Upper lobe of right lung (tissue), 1 donor: ENCODE measurements around the gene CXCL5. TPM values are rescaled to one million over a fixed set of nuclear protein-coding genes. Genes with fewer than 3 reads are reported as not detected.
A peak's percentile ranks its signal among the peaks of the same experiment; 100 is the strongest.

Experiments
- ATAC-seq: fragments of 200-7000 bp; cut with Tn5 transposase; one replicate; pipeline ENCODE4 v1.9.1; 2020; ENCODE audit warnings: mild to moderate bottlenecking, moderate library complexity
- DNase-seq: peaks from one replicate; pipeline ENCODE4 v3.0.0-alpha.2; 2020
- H3K27ac ChIP-seq: fragments of 200-600 bp; one replicate; pipeline ENCODE4 v1.8.0; 2022
- H3K27me3 ChIP-seq: fragments of 200-600 bp; one replicate; pipeline ENCODE4 v1.8.0; 2022; ENCODE audit warnings: mild to moderate bottlenecking
- H3K36me3 ChIP-seq: fragments of 200-600 bp; one replicate; pipeline ENCODE4 v1.8.0; 2022
- H3K4me1 ChIP-seq: fragments of 200-600 bp; one replicate; pipeline ENCODE4 v1.8.0; 2022
- H3K4me3 ChIP-seq: fragments of 200-600 bp; one replicate; pipeline ENCODE4 v1.8.0; 2022; ENCODE audit warnings: mild to moderate bottlenecking
- H3K9me3 ChIP-seq: fragments of 200-600 bp; one replicate; pipeline ENCODE4 v1.8.0; 2022
- CTCF ChIP-seq: fragments of 200-600 bp; IDR thresholded peaks from one replicate; pipeline ENCODE4 v1.8.0; 2022; ENCODE audit warnings: antibody characterized with exemption
- intact Hi-C: fragments of 100-400 bp; cut with DNase I; formaldehyde crosslinking; loops from one replicate; pipeline ENCODE4 v1.11.0; 2022
- long read RNA-seq: library from polyadenylated mRNA; unstranded; transcript quantifications from one replicate; pipeline ENCODE4 v2.0.0, GENCODE V29; 2021
- total RNA-seq: library from RNA; stranded (reverse); fragmentation: NEBNext Ultra II Directional; extraction: Animal tissue kit (Norgen Biotek cat#: 25700); gene quantifications from one replicate; pipeline ENCODE4 v1.2.1, GENCODE V29; 2021
- donor health status: DM: no; HTN: yes; CAD: no; lungs with severe emphysema.

CXCL5 gene
- total RNA-seq: 7.2 TPM
- long read RNA-seq, transcript CXCL5-201 (4 exons, 2,538 nt): major isoform, 13 of 16 reads
- long read RNA-seq, partial matches to known transcripts: 2 of 16 reads
- long read RNA-seq, other reads (novel, unspliced or antisense): 1 of 16 reads

DNA sequence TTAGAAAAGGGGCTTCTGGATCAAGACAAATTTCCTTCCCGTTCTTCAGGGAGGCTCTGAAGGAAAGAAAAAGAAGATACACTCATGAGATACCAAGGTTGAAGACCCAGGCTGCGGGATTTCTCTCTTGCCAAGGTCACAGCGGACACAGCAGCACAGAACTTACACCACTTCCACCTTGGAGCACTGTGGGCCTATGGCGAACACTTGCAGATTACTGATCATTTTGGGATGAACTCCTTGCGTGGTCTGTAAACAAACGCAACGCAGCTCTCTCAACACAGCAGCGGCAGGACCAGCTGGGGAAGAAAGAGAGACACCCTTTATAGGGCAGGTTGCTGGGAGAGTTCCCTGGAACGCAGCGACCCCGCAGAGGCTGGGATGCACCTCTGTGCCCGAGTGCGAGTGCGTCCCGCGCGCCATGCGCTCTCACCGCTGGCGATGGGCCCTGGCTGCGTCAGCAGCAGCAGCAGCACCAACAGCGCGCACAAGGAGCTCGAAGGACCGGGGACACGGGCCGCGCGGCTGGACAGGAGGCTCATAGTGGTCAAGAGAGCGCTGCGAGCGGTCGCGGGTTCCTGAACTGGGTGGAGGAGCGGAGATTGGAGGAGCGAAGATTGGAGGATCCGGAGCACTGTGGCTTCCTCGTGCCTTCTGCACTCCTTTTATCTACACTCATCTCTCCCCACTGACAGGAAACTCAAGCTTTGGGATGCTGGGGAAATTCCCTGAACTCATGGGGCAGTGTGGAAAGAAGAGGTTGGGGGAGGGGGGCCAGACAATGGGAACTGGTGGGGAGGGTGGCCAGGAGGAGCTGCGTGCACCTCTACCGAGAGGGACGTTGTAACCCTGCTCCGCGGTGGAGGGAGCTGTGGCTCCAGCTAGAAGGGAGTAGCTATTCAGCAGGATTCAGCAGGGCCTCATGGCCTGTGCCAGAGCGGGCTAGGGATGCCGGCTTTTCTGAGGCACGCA lies at the start of gene CXCL5:
Gene CXCL5 (minus strand): TSS at position 638 of the 972 bp plus-strand sequence. CDS start 96 bp downstream, at position 542.
- ATAC-seq (peak; percentile 96), DNase-seq (peak; percentile 78)
- Histone ChIP-seq H3K36me3 (no peaks in the 10 kb centered on the region), H3K27me3 (peaks cover 32% of the 10 kb centered on the region), H3K4me3 (peak within 1 kb of the TSS; percentile 38), H3K27ac (no peak within 1 kb of the TSS), H3K9me3 (no peaks in the 10 kb centered on the region), H3K4me1 (peaks cover 5% of the 10 kb centered on the region)
- intact Hi-C loops: no loop called here
- TF ChIP-seq CTCF: no peak

DNA sequence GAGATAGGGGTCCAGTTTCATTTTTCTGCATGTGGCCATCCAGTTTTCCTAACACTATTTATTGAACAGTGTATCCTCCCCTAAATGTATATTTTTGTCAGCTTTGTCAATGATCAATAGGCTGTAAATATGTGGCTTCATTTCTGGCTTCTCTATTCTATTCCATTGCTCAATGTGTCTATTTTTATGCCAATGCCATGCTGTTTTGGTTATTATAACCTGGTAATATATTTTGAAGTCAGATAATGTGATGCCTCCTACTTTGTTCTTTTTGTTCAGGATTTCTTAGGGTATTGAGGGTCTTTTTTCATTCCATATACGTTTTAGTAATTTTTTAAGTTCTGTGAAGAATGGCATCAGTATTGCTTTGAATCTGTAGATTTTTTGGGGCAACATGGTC lies 48.7 kb upstream of the CXCL5 start:
- ATAC-seq (no peak), DNase-seq (no peak)
- TF ChIP-seq CTCF: no peak
- Histone ChIP-seq H3K27me3 (no peaks in the 10 kb centered on the region), H3K9me3 (no peaks in the 10 kb centered on the region), H3K36me3 (no peaks in the 10 kb centered on the region), H3K27ac (no peak overlapping the region), H3K4me1 (no peaks in the 10 kb centered on the region), H3K4me3 (no peak overlapping the region)
- intact Hi-C loops: no loop called here

DNA sequence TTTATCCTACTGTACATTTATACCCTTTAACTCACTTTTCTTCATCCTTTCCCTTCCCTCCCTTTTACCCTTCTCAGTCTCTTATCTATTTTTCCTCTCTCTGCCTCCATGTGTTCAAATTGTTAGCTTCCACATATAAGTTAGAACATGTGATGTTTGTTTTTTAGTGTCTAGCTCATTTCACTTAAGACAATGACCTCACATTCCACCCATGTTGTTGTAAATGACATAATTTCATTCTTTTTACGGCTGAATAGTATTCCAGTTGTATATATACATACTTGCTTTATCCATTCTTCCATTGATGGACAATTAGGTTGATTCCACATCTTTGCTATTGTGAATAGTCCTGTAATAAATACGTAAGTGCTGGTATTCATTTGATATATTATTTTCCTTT lies 47.3 kb upstream of the CXCL5 start:
- no peak for TF ChIP-seq CTCF
- intact Hi-C loops: no loop called here
- Histone ChIP-seq H3K27me3 (no peaks in the 10 kb centered on the region), H3K9me3 (no peaks in the 10 kb centered on the region), H3K27ac (no peak overlapping the region), H3K4me3 (no peak overlapping the region), H3K36me3 (no peaks in the 10 kb centered on the region), H3K4me1 (no peaks in the 10 kb centered on the region)
- ATAC-seq (no peak), DNase-seq (no peak)

GRCh38 chr4:74045247-74045646 lies 46.8 kb upstream of the CXCL5 start:
- TF ChIP-seq CTCF: no peak
- intact Hi-C loops: no loop called here
- Histone ChIP-seq H3K4me3 (no peak overlapping the region), H3K27me3 (no peaks in the 10 kb centered on the region), H3K9me3 (no peaks in the 10 kb centered on the region), H3K36me3 (no peaks in the 10 kb centered on the region), H3K27ac (no peak overlapping the region), H3K4me1 (no peaks in the 10 kb centered on the region)
- ATAC-seq: no peak
- no peak for DNase-seq

- TF ChIP-seq CTCF: no peak
- no peak for ATAC-seq
- Histone ChIP-seq H3K27me3 (no peaks in the 10 kb centered on the region), H3K27ac (no peak overlapping the region), H3K4me3 (no peak overlapping the region), H3K4me1 (no peaks in the 10 kb centered on the region), H3K36me3 (no peaks in the 10 kb centered on the region), H3K9me3 (no peaks in the 10 kb centered on the region)
- no peak for DNase-seq
- intact Hi-C loops: no loop called here
Observed at GRCh38 chr4:74044677-74045076, 46.2 kb upstream of the CXCL5 start.
